Neural cell (in vitro differentiated cells): ENCODE measurements around the gene EDA2R.

Source experiments
- CTCF ChIP-seq: fragments of 450-650 bp; IDR thresholded peaks from 2 replicates; pipeline ENCODE4 v1.5.1; 2014; ENCODE audit warnings: antibody characterized with exemption, mild to moderate bottlenecking, moderate library complexity; ENCODE audit not compliant: poor library complexity, severe bottlenecking
- EP300 ChIP-seq: fragments of 450-650 bp; conservative IDR thresholded peaks from 2 replicates; pipeline ENCODE4 v1.6.1; 2014; ENCODE audit warnings: antibody characterized with exemption, mild to moderate bottlenecking, moderate library complexity; ENCODE audit not compliant: poor library complexity, severe bottlenecking
- EZH2 ChIP-seq: fragments of 200-600, 300-800 bp; shearing (Covaris generic), sonication (generic); IDR thresholded peaks from 2 replicates; pipeline ENCODE4 v1.6.1; 2014; ENCODE audit warnings: antibody characterized with exemption, low read length, borderline replicate concordance, mild to moderate bottlenecking; ENCODE audit not compliant: insufficient read depth, poor library complexity, severe bottlenecking
- MXI1 ChIP-seq: fragments of 450-650 bp; conservative IDR thresholded peaks from 2 replicates; pipeline ENCODE4 v1.6.1; 2014; ENCODE audit warnings: antibody characterized with exemption, mild to moderate bottlenecking; ENCODE audit not compliant: poor library complexity, severe bottlenecking
- POLR2AphosphoS5 ChIP-seq: IDR thresholded peaks from 2 replicates; pipeline ENCODE4 v1.6.1; 2012
- RAD21 ChIP-seq: fragments of 450-650 bp; conservative IDR thresholded peaks from 2 replicates; pipeline ENCODE4 v1.6.1; 2014; ENCODE audit warnings: antibody characterized with exemption, mild to moderate bottlenecking, moderate library complexity
- REST ChIP-seq: IDR thresholded peaks from 2 replicates; pipeline ENCODE4 v1.6.1; 2012; ENCODE audit warnings: borderline replicate concordance
- SMC3 ChIP-seq: fragments of 450-650 bp; conservative IDR thresholded peaks from 2 replicates; pipeline ENCODE4 v1.6.1; 2014; ENCODE audit warnings: antibody characterized with exemption, mild to moderate bottlenecking, moderate library complexity; ENCODE audit not compliant: poor library complexity

- TF ChIP-seq CTCF (no peak), EP300 (no peak), RAD21 (no peak), POLR2AphosphoS5 (no peak), EZH2 (no peak), SMC3 (no peak), MXI1 (no peak), REST (no peak)
These were observed 5.9 kb downstream of the EDA2R start for GRCh38 chrX:66632981-66633380.
